ENCODE measurements around the gene BRD4. TPM values are rescaled to one million over a fixed set of nuclear protein-coding genes. Genes with fewer than 3 reads are reported as not detected.

BRD4 gene
- total RNA-seq, 1 donor from 2014 or later = 60.9 TPM

DNA sequence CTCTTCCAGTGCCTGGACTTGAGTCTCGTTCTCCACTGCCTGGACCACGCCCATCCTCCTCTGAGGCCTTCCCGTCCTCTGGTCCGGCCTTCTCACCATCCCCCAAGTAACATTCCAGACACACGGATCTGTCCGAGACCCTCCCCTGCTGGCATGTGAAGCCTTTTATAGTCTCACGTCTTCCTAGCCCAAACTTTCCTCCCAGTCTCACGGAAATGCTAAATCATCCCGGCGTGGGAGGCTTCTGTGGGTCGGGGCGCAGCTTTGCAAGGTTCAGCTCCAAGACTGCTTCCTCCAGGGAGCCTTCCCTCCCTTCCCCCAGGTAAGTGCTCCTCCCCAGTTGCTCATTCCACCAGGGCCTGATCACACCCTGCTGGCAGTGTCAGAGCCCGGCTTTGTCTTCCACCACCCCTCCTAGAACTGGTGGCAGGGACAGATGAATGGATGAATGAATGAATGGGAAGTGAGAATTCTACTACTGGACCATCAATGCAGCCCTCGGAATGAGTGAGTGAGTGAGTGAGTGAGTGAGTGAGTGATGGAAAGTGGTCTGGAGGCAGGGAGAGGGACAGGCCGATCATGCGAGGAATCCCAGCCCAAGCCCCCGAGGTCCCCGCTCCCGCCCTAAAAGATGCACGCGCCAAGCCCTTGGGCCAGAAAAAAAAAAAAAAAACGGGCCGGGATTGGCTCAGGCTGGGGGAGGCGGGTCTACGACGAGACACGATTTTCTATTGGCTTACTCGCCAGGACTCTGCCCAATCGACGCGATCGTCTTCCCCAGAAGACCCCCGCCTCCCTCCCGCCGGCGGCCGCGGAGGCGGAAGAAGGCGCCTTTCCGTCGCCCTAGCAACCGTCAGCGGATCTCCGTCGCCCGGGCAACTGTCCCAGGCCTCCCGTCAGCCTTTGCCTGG is 109.3 kb downstream of the BRD4 start:
- Histone ChIP-seq H3K27me3 (ENCODE audit: low read depth) (no peaks in the 10 kb centered on the region), H3K4me1 (peaks cover 24% of the 10 kb centered on the region), H3K27ac (replicated peaks) (peak overlapping the region; percentile 85), H3K4me3 (peak overlapping the region; percentile 82), H3K9me3 (replicated peaks) (no peaks in the 10 kb centered on the region), H3K36me3 (no peaks in the 10 kb centered on the region)
- peak; percentile 93 for DNase-seq
- TF ChIP-seq, protein P1, sequence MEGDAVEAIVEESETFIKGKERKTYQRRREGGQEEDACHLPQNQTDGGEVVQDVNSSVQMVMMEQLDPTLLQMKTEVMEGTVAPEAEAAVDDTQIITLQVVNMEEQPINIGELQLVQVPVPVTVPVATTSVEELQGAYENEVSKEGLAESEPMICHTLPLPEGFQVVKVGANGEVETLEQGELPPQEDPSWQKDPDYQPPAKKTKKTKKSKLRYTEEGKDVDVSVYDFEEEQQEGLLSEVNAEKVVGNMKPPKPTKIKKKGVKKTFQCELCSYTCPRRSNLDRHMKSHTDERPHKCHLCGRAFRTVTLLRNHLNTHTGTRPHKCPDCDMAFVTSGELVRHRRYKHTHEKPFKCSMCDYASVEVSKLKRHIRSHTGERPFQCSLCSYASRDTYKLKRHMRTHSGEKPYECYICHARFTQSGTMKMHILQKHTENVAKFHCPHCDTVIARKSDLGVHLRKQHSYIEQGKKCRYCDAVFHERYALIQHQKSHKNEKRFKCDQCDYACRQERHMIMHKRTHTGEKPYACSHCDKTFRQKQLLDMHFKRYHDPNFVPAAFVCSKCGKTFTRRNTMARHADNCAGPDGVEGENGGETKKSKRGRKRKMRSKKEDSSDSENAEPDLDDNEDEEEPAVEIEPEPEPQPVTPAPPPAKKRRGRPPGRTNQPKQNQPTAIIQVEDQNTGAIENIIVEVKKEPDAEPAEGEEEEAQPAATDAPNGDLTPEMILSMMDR (IDR thresholded peaks at IDR 0.05; ENCODE audit: borderline replicate concordance) = no peak
- intact Hi-C loops (cut with micrococcal nuclease) = no loop called here

DNA sequence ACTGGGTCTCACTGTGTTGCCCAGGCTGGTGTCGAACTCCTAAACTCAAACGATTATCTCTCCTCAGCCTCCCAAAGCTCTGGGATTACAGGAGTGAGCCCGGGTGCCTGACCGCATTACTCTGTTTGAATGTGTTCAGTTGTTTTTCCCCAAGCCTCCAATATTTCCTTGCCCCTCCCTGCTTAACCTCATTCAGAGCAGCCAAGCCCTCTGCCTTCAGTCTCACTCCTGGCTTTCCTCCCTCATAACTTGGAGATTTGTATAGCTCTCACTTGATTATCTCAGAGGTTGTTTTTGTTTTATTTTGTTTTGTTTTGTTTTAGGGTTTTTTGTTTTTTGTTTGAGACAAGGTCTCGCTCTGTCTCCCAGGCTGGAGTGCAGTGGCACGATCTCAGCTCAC is 111.5 kb downstream of the BRD4 start:
- no peaks in the 10 kb centered on the region for H3K36me3 ChIP-seq
- no peak overlapping the region for H3K4me3 ChIP-seq
- no peaks in the 10 kb centered on the region for H3K9me3 ChIP-seq (replicated peaks)
- peak overlapping the region; percentile 63 for H3K27ac ChIP-seq (replicated peaks)
- DNase-seq = no peak
- H3K27me3 ChIP-seq (ENCODE audit: low read depth) = no peaks in the 10 kb centered on the region
- peaks cover 24% of the 10 kb centered on the region for H3K4me1 ChIP-seq
- intact Hi-C loops (cut with micrococcal nuclease) = no loop called here
- TF ChIP-seq, protein P1 (IDR thresholded peaks at IDR 0.05; ENCODE audit: borderline replicate concordance) = no peak

DNA sequence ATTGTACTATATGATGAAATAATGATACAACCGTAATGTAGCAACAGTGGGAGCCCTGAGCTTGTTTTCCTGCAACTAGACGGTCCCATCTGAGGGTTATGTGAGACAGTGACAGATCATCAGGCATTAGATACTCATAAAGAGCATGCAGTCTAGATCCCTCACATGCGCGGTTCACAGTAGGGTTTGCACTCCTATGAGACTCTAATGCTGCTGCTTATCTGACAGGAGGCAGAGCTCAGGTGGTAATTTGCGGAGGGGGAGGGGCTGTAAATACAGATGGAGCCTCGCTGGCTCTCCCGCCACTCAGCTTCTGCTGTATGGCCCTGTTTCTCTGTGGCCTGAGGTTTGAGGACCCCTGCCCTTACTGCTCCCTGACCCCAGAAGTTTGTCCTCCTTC is 113.8 kb downstream of the BRD4 start:
- TF ChIP-seq, protein P1 (IDR thresholded peaks at IDR 0.05; ENCODE audit: borderline replicate concordance) = no peak
- Histone ChIP-seq H3K4me1 (peaks cover 20% of the 10 kb centered on the region), H3K36me3 (no peaks in the 10 kb centered on the region), H3K4me3 (no peak overlapping the region), H3K27me3 (ENCODE audit: low read depth) (peaks cover 7% of the 10 kb centered on the region), H3K9me3 (replicated peaks) (no peaks in the 10 kb centered on the region), H3K27ac (replicated peaks) (no peak overlapping the region)
- intact Hi-C loops (cut with micrococcal nuclease) = no loop called here
- no peak for DNase-seq

DNA sequence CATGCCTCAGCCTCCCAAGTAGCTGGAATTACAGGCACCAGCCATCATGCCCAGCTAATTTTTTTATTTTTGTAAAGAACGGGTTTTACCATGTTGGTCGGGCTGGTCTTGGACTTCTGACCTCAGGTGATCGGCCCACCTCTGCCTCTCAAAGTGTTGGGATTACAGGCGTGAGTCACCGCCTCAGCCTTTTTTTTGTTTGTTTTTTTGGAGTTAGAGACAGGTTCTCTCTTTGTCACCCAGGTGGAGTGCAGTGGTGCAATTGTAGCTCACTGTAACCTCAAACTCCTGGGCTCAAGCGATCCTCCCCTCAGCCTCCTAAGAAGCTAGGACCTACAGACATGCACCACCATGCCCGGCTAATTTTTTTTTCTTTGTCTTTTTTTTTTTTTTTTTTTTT is 116.0 kb downstream of the BRD4 start:
- intact Hi-C loops (cut with micrococcal nuclease) = no loop called here
- no peaks in the 10 kb centered on the region for H3K9me3 ChIP-seq (replicated peaks)
- H3K4me1 ChIP-seq = peaks cover 10% of the 10 kb centered on the region
- DNase-seq = no peak
- TF ChIP-seq, protein P1 (IDR thresholded peaks at IDR 0.05; ENCODE audit: borderline replicate concordance) = no peak
- no peak overlapping the region for H3K4me3 ChIP-seq
- peaks cover 7% of the 10 kb centered on the region for H3K27me3 ChIP-seq (ENCODE audit: low read depth)
- no peaks in the 10 kb centered on the region for H3K36me3 ChIP-seq
- no peak overlapping the region for H3K27ac ChIP-seq (replicated peaks)

DNA sequence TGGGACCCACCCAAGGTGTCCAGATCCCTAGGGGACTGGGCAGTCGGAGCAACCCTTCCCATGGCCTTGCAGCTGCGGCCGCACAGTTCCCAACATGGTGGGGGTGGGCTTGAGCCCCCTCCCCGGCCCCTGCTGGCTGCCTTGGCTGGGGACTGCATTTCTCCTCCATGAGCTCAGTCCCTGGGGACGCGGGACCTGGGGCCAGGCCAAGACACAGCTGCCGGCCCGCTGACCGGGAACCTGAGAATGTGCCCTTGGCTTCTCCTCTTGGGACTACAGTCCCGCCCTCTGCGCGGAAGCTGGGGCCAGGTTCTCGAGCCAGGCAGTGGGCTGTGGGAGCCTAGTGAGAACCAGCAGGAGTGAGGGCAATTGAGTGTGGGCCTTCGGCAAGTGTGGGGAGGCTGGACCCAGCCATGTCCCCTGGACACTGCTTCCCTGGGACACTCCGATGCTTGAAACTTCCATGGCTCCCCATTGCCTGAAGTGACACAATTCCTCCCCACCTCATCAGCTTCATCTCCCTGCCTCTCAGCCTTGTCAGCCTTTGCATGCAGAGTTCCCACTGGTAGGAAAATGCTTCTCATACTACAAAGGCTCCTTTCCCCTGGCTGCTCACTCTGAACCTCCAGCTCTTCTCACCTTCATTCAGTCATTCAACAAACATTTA is 118.5 kb downstream of the BRD4 start:
- H3K4me3 ChIP-seq = no peak overlapping the region
- intact Hi-C loops (cut with micrococcal nuclease) = no loop called here
- no peaks in the 10 kb centered on the region for H3K36me3 ChIP-seq
- peak overlapping the region; percentile 74 for H3K27ac ChIP-seq (replicated peaks)
- DNase-seq = peak; percentile 84
- peaks cover 10% of the 10 kb centered on the region for H3K4me1 ChIP-seq
- H3K9me3 ChIP-seq (replicated peaks) = no peaks in the 10 kb centered on the region
- TF ChIP-seq, protein P1 (IDR thresholded peaks at IDR 0.05; ENCODE audit: borderline replicate concordance) = no peak
- peaks cover 7% of the 10 kb centered on the region for H3K27me3 ChIP-seq (ENCODE audit: low read depth)

All from left ventricle myocardium inferior (tissue), 1 donor.